Inflammatory macrophage treated with lipopolysaccharide for 4 hours (primary cell): ENCODE results near the gene ATP6V1A.
A peak's percentile ranks its signal among the peaks of the same experiment; 100 is the strongest.

Experiments used
- DNase-seq: peaks from one replicate; pipeline ENCODE4 v3.0.0-alpha.2; 2020

Gene ATP6V1A

GRCh38 chr3:113746548-113747282 lies at the start of gene ATP6V1A:
ATP6V1A (plus strand) TSS chr3:113747035; CDS start chr3:113778754, 31,719 bp downstream.
- peak; percentile 95 for DNase-seq

- no peak for DNase-seq
These were observed 49.2 kb upstream of the ATP6V1A start for GRCh38 chr3:113697500-113698090.

GRCh38 chr3:113698213-113698742 lies 48.6 kb upstream of the ATP6V1A start:
- no peak for DNase-seq

- no peak for DNase-seq
These were observed 47.9 kb upstream of the ATP6V1A start for GRCh38 chr3:113698956-113699355.

- DNase-seq: no peak
These were observed 39.0 kb upstream of the ATP6V1A start for GRCh38 chr3:113707835-113708234.

- peak; percentile 5 for DNase-seq
These were observed 34.7 kb upstream of the ATP6V1A start for GRCh38 chr3:113712129-113712528.

GRCh38 chr3:113714702-113715101 lies 32.1 kb upstream of the ATP6V1A start:
- DNase-seq: no peak

- DNase-seq: no peak
These were observed 29.5 kb upstream of the ATP6V1A start for GRCh38 chr3:113717308-113717707.

- no peak for DNase-seq
These were observed 29.0 kb upstream of the ATP6V1A start for GRCh38 chr3:113717818-113718217.

- DNase-seq: no peak
These were observed 27.5 kb upstream of the ATP6V1A start for GRCh38 chr3:113719294-113719693.

- no peak for DNase-seq
These were observed 27.1 kb upstream of the ATP6V1A start for GRCh38 chr3:113719758-113720157.

GRCh38 chr3:113721636-113722035 lies 25.2 kb upstream of the ATP6V1A start:
- no peak for DNase-seq

- DNase-seq: no peak
These were observed 18.2 kb upstream of the ATP6V1A start for GRCh38 chr3:113728661-113729060.

GRCh38 chr3:113730550-113730949 lies 16.3 kb upstream of the ATP6V1A start:
- DNase-seq: no peak

GRCh38 chr3:113731694-113732093 lies 15.1 kb upstream of the ATP6V1A start:
- DNase-seq: no peak

- DNase-seq: peak; percentile 65
These were observed 10.2 kb upstream of the ATP6V1A start for GRCh38 chr3:113736548-113737089.

GRCh38 chr3:113741086-113741485 lies 5.7 kb upstream of the ATP6V1A start:
- no peak for DNase-seq

GRCh38 chr3:113741620-113742019 lies 5.2 kb upstream of the ATP6V1A start:
- peak; percentile 67 for DNase-seq

- DNase-seq: no peak
These were observed 3.7 kb upstream of the ATP6V1A start for GRCh38 chr3:113743006-113743630.

GRCh38 chr3:113744941-113745755 lies 1.7 kb upstream of the ATP6V1A start:
- DNase-seq: peak; percentile 93

GRCh38 chr3:113745756-113746547 lies 883 bp upstream of the ATP6V1A start, which contains the start of gene NAA50:
NAA50 (minus strand) TSS chr3:113746249; CDS start chr3:113745949, 300 bp downstream.
- peak; percentile 94 for DNase-seq
